ENCODE results near the gene IRF2.

IRF2 gene

DNA sequence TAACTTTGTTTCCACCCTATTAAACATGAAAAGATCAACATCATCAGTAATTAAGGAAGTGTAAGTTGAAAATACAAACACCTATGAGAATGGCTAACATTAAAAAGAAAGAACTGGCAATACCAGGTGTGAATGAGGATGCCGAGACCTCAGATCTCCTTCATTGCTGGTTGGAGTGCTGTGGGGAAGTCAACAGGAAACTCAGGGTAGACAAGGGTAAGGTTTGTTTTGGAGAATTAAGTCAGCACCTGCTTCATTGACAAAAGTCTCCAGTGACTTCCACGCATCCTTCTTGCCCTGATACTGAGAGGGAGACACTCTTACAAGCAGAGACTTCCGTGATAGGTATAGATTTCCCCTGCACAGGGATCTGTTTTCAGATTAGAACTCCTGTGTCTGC lies 106.1 kb downstream of the IRF2 start:
- no peak for DNase-seq (ENCODE audit: low spot score)

DNA sequence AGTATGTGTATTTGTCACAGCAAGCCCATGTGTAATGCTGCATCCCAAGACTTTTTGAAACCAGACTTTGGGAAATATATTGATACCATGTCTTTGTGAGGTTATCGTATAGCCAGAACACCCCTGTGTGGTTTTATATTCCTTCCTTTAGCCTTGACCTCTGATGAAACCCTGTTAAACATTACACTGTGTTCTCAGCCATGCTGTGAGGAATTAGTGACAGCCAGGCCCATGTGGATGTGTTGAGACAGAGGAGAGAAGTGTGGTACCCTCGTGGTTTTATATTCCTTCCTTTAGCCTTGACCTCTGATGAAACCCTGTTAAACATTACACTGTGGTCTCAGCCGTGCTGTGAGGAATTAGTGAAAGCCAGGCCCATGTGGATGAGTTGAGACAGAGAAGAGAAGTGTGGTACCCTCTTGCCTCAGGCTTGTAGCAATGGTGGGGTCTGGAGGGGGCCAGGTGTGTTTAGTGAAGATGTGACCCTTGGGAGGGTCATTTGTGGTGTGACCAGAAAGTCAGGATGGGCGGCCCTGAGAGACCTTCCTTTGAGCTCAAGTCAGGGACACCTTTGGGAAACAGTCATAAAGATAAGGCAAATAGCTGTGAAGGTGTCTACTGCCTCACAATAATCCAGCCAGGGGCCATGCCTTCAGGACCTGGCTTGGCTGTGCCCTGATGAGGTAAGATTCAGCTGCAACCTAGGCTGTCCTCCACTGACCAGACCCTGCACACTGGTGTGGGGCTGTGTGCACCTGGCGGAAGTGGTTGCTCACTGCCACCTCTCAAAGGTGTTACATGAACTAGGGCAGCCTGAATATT lies 110.0 kb downstream of the IRF2 start:
- no peak for DNase-seq (ENCODE audit: low spot score)

DNA sequence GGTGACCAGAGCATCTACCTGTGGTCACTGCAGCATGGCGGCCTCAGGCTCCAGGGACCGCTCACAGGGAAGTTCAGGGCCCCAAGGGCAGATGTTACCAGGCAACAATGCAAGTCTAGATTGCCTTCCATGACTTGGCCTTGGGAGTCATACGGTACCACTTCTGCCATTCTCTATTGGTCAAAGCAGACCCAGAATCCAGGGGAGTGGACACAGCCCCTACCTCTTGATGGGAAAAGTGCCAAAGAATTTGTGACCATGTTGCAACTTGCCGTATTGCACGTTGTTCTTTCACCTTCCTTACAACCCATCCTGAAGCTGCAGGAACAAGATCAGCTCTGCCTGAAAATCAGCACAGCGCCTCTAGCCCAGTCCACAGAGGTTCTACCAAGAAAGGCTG lies 111.1 kb downstream of the IRF2 start:
- no peak for DNase-seq (ENCODE audit: low spot score)

DNA sequence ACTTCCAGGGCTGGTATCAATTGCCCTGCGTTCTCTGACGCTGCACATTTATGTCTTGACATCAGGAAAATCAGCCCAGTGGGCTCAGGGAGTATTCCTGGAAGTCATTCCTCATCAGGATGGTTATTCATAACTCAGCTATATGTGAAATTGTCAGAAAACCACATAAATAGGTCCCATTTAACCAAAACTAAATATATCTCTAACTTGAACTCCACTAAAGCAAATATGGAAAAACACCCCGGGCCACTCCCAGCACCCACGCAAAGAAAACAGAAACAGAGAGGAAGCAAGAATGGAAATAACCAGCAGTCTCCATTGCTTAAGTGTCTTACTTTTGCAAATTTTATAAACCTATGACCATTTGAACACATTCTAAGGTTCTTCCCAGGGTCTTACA lies 112.0 kb downstream of the IRF2 start:
- no peak for DNase-seq (ENCODE audit: low spot score)

DNA sequence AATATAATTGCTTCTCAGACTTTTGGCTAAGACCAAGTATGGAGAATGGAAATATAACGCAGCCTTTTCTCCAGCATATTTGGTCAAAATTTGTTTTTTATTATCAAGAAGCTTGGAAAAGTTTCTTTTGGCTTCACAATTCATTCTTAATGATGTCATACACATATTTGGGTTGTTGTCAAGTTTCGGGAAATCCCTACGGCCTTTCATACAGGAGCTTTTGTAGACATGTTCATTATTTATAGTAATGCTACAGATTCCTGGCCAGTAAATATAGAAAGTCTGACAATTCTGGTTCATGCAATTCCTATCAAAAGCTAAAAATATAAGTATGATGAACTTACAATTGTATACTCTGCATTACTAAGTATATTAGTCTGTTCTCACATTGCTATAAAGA lies 112.9 kb downstream of the IRF2 start:
- peak; percentile 47 for DNase-seq (ENCODE audit: low spot score)

GRCh38 chr4:184359888-184360287 lies 114.5 kb downstream of the IRF2 start:
- no peak for DNase-seq (ENCODE audit: low spot score)

- DNase-seq (ENCODE audit: low spot score) = no peak
Measured at GRCh38 chr4:184358521-184359232, 115.7 kb downstream of the IRF2 start.

DNA sequence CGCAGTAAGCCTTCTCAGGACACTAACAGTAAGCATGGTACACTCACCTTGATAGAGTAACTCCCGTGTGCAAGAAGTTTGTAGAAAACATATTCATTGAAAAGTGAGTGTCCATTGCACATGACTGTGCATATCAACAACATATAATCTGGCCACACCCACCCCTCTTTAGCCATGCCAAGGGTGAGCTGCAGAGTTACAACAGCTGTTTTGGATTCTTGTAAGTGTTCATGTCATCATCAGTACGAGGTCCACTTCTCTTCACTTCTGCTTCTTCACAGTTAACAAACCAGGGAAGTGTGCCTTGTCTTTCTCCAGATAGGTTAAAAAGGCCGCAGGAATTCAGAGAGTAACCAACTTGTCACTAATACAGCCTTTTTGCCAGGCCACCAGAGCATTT lies 116.6 kb downstream of the IRF2 start:
- no peak for DNase-seq (ENCODE audit: low spot score)

GRCh38 chr4:184357165-184357564 lies 117.2 kb downstream of the IRF2 start:
- DNase-seq (ENCODE audit: low spot score) = no peak

DNA sequence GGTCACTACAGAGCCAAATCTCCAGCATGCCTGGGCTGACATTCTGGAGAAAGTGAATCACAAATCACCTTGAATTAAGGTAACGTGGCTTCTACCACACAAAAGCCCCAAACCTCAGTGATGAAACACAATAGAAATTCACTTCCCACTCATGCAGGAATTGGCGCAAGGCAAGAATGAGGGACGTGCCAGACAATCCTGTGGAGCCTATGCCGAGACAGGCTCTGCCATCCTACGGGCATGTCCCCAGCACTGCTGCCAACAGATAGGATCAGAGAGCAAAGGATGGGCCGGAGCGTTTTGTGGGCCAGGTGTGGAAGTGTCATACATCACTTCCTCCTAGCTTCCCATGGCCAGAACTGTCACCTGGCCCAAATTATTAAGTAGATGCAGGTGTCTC lies 118.0 kb downstream of the IRF2 start:
- no peak for DNase-seq (ENCODE audit: low spot score)

- no peak for DNase-seq (ENCODE audit: low spot score)
Measured at GRCh38 chr4:184355857-184356256, 118.5 kb downstream of the IRF2 start.

DNA sequence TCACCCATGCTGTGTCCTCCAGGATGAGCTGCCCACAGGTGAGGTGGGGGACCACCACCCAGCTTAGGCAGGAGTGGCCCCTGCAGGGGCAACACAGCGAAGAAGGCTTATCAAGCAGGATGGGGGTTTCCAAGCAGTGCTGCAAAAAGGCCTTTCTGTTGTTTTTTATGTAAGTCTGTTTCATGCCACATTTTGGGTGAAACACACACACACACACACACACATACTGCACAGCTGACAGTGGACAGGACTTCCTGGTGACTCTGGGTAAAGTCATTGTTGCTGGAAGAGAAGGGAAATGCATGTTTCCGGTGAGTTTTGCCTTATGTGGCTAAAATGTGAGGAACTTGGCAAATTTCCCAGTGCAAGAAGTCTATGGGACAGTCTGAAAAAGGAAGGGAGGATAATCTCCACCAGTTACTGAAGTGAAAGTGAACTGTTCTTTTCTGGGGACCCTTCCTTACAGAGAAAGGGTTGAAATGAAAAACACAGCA lies 119.2 kb downstream of the IRF2 start:
- DNase-seq (ENCODE audit: low spot score) = peak; percentile 73

DNA sequence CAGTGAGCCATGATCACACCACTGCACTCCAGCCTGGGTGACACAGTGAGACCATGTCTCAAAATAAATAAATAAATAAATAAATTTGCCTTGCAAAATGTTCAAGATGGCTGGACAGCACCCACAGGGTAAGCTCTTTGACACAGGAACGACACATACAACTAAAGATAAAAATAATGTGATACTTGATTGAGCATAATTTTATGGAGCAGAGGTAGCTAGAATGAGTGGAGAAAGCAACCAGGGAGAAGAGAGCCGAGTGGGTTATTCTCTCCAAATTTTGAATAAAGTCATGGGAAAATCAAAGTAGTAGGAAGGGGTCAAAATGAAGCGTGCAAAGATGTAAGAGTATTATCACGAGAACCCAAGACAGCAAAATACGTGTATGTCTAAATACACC lies 121.5 kb downstream of the IRF2 start:
- no peak for DNase-seq (ENCODE audit: low spot score)

- DNase-seq (ENCODE audit: low spot score) = no peak
Measured at GRCh38 chr4:184351560-184352451, 122.5 kb downstream of the IRF2 start.

DNA sequence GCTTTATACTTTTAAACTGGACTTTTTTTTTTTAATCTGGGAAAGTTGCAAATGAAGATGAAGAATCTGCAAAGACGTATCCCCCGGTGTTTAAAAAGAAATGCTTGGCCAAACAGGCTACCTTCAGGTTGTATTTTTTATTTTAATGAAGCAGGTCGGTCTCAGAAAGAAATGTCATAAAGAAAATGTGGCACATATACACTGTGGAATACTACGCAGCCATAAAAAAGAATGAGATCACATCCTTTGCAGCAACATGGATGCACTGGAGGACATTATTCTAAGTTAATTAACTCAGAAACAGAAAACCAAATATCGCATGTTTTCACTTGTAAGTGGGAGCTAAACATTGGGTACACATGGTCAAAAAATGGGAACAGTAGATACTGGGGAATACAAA lies 123.4 kb downstream of the IRF2 start:
- DNase-seq (ENCODE audit: low spot score) = no peak

- DNase-seq (ENCODE audit: low spot score) = no peak
Measured at GRCh38 chr4:184350213-184350817, 124.0 kb downstream of the IRF2 start.

DNA sequence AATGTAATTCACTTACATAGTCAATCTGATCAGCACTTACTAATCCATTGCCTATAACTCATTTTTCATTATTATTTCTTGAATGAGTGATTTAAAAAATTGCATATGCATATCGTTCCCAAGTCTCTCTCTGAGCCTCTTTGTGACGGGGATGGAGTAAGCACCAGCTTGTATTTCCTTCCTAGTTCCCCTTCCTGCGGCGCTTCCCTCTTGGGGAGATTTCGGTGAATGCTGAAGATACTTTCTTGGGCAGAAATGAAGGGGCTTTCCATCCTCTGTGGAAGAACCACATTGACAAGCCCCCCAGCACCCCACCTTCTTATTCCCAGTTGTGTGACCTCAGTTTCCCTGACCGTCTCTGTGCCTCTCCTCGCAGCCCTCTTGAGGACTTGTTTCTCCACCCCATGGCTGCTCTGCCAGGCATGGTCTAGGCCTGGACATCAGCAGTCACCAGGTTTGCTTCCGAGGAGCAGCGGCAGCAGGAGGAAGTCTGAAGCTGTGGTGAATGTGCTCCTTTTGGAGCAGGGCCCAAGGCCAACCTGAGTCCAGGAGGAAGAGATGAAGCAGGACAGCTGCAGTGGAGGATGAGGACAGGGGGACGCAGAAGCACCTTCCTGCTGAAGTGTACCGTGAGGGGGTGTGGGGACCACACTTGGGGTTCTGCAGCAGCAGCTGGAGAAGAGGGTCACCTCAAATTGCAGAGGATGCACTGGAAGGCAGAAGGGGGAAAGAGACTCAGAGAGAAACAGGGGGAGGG lies 124.9 kb downstream of the IRF2 start:
- no peak for DNase-seq (ENCODE audit: low spot score)

GRCh38 chr4:184348311-184349233 lies 125.8 kb downstream of the IRF2 start:
- DNase-seq (ENCODE audit: low spot score) = no peak

DNA sequence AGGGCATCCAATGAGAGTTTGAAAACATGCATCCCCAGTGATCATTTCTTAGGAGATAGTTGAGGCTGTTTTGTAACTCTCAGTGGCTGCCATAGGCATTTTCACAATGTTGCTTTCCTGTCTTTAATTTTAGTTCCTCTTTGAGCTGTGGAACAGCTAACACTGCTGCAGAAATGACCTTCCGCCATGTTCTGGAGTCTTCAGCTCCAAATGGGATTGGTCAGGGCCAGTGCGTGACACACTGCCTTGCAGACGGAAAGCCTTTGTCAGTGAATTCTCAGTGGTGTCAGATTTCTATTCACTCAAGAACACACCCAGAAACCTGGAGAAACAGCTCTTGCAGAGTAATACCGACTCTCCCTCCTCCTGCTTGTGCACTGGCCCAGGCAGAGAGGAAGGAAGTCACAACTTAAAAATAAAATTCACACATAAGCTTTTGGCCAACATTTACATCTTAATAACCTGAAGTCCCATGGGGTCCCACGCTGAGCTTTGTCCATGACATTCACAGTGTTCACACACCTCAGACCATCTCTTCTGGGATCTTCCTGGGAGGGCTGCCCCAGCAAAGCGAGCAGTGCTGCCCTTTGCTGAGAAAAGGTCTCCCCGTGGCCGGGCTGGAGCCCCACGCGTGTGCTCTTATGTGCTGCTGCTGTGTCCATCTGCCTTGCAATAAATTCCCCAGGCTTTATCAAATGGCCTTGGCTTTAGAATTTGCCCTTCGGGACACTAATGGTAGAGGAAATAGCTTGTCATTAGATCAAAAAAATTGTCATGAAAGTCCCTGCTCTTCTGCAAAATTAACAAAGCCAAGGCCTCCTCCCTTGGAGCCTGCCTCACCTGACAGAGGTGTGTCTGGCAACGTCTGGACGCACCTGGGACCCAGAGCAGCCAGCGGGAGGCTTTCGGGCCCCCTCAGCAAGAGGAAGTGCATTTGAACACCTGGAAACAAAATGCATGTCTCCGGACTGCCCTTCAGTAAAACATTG lies 126.8 kb downstream of the IRF2 start:
- DNase-seq (ENCODE audit: low spot score) = peak; percentile 27

All from GM03348 (cell line).